Upper lobe of right lung (tissue), 1 donor: Measurements from ENCODE around the gene LRRC23. TPM values are rescaled to one million over a fixed set of nuclear protein-coding genes. Genes with fewer than 3 reads are reported as not detected.

Source experiments
- ATAC-seq: fragments of 200-7000 bp; cut with Tn5 transposase; one replicate; pipeline ENCODE4 v1.9.1; 2020; ENCODE audit warnings: mild to moderate bottlenecking, moderate library complexity
- DNase-seq: peaks from one replicate; pipeline ENCODE4 v3.0.0-alpha.2; 2020
- H3K27ac ChIP-seq: fragments of 200-600 bp; one replicate; pipeline ENCODE4 v1.8.0; 2022
- H3K27me3 ChIP-seq: fragments of 200-600 bp; one replicate; pipeline ENCODE4 v1.8.0; 2022; ENCODE audit warnings: mild to moderate bottlenecking
- H3K36me3 ChIP-seq: fragments of 200-600 bp; one replicate; pipeline ENCODE4 v1.8.0; 2022
- H3K4me1 ChIP-seq: fragments of 200-600 bp; one replicate; pipeline ENCODE4 v1.8.0; 2022
- H3K4me3 ChIP-seq: fragments of 200-600 bp; one replicate; pipeline ENCODE4 v1.8.0; 2022; ENCODE audit warnings: mild to moderate bottlenecking
- H3K9me3 ChIP-seq: fragments of 200-600 bp; one replicate; pipeline ENCODE4 v1.8.0; 2022
- intact Hi-C: fragments of 100-400 bp; cut with DNase I; formaldehyde crosslinking; loops from one replicate; pipeline ENCODE4 v1.11.0; 2022
- total RNA-seq: library from RNA; stranded (reverse); fragmentation: NEBNext Ultra II Directional; extraction: Animal tissue kit (Norgen Biotek cat#: 25700); gene quantifications from one replicate; pipeline ENCODE4 v1.2.1, GENCODE V29; 2021
- TF ChIP-seq, protein P1 (sequence below): fragments of 200-600 bp; IDR thresholded peaks from one replicate; pipeline ENCODE4 v1.8.0; 2022; ENCODE audit warnings: antibody characterized with exemption
- donor health status: DM: no; HTN: yes; CAD: no; lungs with severe emphysema.

The LRRC23 gene
- total RNA-seq, 1 donor from 2014 or later: 13.3 TPM

DNA sequence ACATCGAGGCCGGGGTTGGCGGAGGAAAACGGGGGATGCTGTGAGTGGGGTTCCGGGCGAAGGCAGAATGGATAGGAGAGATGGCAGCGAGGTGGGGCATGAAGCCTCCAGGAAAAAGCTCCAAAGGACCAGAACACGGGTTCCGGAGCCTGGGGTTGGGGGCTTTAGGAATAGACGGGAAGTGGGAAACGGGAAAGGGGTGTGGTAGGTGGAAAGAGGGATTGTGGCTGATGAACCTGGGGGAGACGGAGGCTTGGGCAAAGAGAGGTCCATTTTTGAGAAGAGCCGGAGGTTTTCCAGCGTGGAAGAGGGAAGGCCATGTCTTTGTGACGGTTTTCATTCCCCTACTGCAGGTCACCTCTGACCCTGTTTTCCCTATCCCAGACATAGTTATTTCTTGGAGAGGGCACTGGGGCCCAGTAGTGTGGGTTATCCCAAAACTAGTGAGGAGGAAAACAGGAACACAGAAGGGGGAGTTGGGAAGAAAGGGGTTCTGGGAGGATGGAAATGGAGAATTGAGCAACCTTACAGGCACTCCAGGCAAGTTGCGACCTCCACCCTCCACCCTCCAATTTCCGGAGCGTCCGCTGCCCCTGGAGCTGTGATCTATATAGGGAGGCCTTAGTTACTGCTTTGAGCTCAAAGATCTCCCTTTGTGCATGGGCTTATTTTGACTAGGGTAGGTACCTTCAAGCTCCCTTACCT, 24.2 kb downstream of the LRRC23 start:
- H3K36me3 ChIP-seq: peaks cover 8% of the 10 kb centered on the region
- intact Hi-C loops: no loop called here
- no peak for ATAC-seq
- no peaks in the 10 kb centered on the region for H3K9me3 ChIP-seq
- H3K4me1 ChIP-seq: peaks cover 68% of the 10 kb centered on the region
- H3K4me3 ChIP-seq: peak overlapping the region; percentile 84
- no peaks in the 10 kb centered on the region for H3K27me3 ChIP-seq
- peak overlapping the region; percentile 90 for H3K27ac ChIP-seq
- TF ChIP-seq, protein P1, sequence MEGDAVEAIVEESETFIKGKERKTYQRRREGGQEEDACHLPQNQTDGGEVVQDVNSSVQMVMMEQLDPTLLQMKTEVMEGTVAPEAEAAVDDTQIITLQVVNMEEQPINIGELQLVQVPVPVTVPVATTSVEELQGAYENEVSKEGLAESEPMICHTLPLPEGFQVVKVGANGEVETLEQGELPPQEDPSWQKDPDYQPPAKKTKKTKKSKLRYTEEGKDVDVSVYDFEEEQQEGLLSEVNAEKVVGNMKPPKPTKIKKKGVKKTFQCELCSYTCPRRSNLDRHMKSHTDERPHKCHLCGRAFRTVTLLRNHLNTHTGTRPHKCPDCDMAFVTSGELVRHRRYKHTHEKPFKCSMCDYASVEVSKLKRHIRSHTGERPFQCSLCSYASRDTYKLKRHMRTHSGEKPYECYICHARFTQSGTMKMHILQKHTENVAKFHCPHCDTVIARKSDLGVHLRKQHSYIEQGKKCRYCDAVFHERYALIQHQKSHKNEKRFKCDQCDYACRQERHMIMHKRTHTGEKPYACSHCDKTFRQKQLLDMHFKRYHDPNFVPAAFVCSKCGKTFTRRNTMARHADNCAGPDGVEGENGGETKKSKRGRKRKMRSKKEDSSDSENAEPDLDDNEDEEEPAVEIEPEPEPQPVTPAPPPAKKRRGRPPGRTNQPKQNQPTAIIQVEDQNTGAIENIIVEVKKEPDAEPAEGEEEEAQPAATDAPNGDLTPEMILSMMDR: no peak
- DNase-seq: peak; percentile 68

DNA sequence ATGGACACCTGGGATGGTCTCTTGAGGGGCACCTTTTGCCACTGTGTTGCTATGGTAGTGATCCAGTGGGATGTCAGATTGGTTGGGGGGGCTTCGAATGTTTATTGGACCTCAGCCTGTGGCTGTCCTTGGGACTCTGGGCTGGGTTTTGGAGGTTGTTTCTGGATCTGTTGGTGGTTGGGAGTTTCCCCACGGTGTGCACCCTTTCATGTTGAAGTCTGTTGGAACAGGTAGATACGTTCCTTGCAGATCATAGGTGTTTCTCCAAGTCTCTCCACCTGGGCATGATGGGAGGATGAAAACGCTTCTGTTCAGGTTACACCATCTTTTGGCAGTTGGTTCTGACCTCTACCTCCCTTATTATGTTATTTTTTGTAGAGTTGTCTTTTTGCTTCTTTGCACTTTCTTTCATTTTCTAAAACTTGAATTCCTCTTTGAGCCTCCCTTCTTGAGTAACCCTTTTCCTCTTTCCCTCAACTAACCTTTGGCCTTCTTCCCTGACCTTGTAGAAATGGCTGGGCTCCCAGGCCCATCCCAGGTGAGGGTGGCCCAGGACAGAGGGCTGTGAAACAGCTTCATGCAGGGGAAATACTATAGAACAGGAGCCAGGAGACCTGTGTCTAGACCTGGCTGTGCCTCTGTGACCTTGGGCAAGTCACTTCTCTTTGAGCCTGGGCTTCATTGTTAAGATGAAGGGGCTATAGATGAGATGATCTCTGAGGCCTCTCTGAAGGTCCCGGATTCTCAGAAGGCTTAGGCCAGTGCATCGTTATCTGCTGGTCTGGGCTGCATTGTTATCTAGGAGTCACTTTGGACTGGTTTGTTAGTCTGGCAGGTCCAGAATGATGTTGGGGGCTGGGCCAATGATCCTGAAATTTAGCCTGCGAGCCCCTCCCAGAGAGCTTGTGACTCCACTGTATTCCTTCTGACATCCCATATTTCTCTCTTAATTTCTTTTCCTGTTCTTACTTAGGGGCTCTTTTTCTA, 25.1 kb downstream of the LRRC23 start:
- H3K4me1 ChIP-seq: peaks cover 71% of the 10 kb centered on the region
- TF ChIP-seq, protein P1: no peak
- ATAC-seq (no peak), DNase-seq (no peak)
- peak overlapping the region; percentile 90 for H3K27ac ChIP-seq
- peak overlapping the region; percentile 84 for H3K4me3 ChIP-seq
- H3K27me3 ChIP-seq: no peaks in the 10 kb centered on the region
- H3K36me3 ChIP-seq: peaks cover 15% of the 10 kb centered on the region
- no peaks in the 10 kb centered on the region for H3K9me3 ChIP-seq
- intact Hi-C loops: loop anchor here (10.0 kb wide), 1 partner anchor 55 kb away; the partner anchor contains the start of gene SPSB2

DNA sequence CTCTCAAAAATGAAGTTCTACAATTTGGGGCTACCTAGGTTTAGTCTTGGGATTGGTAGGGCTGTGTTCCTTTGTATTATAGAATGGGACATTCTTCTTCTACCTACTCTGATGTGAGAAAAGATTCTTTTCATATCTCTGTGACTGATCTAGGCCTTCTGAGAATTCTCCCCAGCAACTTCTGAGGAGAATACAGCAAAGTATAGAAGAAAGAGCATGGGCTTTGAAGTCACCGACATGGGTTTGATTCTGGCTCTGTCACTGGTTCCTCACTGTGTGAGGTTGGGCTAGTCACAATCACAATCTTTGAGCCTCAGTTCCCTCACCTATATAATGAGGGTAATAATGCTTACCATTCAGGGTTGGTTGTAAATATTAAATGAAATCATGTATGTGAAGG, 28.1 kb downstream of the LRRC23 start:
- ATAC-seq (no peak), DNase-seq (no peak)
- TF ChIP-seq, protein P1: no peak
- Histone ChIP-seq H3K27ac (peak overlapping the region; percentile 42), H3K36me3 (peaks cover 28% of the 10 kb centered on the region), H3K9me3 (no peaks in the 10 kb centered on the region), H3K4me3 (no peak overlapping the region), H3K27me3 (no peaks in the 10 kb centered on the region), H3K4me1 (peaks cover 58% of the 10 kb centered on the region)
- intact Hi-C loops: loop anchor here (10.0 kb wide), 1 partner anchor 58 kb away; the partner anchor contains the start of gene SPSB2

DNA sequence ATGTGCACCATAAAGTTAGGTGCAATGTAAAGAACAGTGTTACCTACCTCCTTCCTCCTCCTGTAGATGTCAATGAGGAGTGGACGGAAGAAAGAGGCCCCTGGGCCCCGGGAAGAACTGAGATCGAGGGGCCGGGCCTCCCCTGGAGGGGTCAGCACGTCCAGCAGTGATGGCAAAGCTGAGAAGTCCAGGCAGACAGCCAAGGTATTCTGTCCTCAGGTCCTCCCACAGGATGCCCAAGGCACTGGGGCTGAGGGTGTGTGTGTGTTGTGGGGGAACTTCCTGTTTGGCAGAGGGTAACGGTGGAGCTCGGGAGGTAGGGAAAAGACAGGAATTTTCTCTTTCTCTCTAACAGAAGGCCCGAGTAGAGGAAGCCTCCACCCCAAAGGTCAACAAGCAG, 29.5 kb downstream of the LRRC23 start:
- intact Hi-C loops: loop anchor here (10.0 kb wide), 1 partner anchor 59 kb away; the partner anchor contains the start of gene SPSB2
- Histone ChIP-seq H3K9me3 (no peaks in the 10 kb centered on the region), H3K4me3 (no peak overlapping the region), H3K36me3 (peaks cover 28% of the 10 kb centered on the region), H3K27ac (peak overlapping the region; percentile 42), H3K4me1 (peaks cover 64% of the 10 kb centered on the region), H3K27me3 (no peaks in the 10 kb centered on the region)
- TF ChIP-seq, protein P1: no peak
- ATAC-seq (no peak), DNase-seq (no peak)

DNA sequence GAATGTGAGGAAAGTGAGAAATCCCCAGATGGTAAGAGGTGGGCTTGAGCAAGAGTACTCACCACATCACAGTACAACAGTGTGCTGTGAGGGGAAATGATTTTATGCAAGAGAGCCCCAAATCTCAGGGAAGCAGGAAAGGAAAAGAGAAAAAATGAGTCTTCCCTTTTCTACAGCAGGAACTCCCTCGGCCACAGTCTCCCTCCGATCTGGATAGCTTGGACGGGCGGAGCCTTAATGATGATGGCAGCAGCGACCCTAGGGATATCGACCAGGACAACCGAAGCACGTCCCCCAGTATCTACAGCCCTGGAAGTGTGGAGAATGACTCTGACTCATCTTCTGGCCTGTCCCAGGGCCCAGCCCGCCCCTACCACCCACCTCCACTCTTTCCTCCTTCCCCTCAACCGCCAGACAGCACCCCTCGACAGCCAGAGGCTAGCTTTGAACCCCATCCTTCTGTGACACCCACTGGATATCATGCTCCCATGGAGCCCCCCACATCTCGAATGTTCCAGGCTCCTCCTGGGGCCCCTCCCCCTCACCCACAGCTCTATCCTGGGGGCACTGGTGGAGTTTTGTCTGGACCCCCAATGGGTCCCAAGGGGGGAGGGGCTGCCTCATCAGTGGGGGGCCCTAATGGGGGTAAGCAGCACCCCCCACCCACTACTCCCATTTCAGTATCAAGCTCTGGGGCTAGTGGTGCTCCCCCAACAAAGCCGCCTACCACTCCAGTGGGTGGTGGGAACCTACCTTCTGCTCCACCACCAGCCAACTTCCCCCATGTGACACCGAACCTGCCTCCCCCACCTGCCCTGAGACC, 31.0 kb downstream of the LRRC23 start:
- no peak for ATAC-seq
- DNase-seq: no peak
- Histone ChIP-seq H3K4me1 (peaks cover 50% of the 10 kb centered on the region), H3K27me3 (no peaks in the 10 kb centered on the region), H3K36me3 (peaks cover 33% of the 10 kb centered on the region), H3K9me3 (no peaks in the 10 kb centered on the region), H3K4me3 (no peak overlapping the region), H3K27ac (no peak overlapping the region)
- intact Hi-C loops: loop anchor here (10.0 kb wide), 1 partner anchor 61 kb away; the partner anchor contains the start of gene SPSB2
- TF ChIP-seq, protein P1: no peak
